ENCODE results near the gene PACSIN2.

Gene PACSIN2

DNA sequence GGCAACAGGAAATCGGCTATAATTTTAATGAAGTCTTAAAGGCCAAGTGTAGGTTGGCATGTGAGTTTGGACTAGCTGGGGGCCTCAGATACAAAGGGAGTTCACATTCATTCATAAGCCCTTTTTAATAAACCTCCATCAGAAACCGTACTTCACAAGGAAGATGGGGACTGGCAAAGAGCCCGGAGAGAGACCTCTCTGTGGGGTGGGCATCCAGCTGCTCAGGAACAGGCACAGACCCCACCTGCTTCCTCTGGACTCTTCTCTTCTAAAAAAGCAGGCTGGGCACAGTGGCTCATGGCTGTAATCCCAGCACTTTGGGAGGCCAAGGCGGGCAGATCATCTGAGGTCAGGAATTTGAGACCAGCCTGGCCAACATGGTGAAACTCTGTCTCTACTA lies 154.0 kb downstream of the PACSIN2 start:
- TF ChIP-seq, protein P1, sequence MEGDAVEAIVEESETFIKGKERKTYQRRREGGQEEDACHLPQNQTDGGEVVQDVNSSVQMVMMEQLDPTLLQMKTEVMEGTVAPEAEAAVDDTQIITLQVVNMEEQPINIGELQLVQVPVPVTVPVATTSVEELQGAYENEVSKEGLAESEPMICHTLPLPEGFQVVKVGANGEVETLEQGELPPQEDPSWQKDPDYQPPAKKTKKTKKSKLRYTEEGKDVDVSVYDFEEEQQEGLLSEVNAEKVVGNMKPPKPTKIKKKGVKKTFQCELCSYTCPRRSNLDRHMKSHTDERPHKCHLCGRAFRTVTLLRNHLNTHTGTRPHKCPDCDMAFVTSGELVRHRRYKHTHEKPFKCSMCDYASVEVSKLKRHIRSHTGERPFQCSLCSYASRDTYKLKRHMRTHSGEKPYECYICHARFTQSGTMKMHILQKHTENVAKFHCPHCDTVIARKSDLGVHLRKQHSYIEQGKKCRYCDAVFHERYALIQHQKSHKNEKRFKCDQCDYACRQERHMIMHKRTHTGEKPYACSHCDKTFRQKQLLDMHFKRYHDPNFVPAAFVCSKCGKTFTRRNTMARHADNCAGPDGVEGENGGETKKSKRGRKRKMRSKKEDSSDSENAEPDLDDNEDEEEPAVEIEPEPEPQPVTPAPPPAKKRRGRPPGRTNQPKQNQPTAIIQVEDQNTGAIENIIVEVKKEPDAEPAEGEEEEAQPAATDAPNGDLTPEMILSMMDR (IDR thresholded peaks at IDR 0.05; ENCODE audit: low read depth, low read length) = no peak

DNA sequence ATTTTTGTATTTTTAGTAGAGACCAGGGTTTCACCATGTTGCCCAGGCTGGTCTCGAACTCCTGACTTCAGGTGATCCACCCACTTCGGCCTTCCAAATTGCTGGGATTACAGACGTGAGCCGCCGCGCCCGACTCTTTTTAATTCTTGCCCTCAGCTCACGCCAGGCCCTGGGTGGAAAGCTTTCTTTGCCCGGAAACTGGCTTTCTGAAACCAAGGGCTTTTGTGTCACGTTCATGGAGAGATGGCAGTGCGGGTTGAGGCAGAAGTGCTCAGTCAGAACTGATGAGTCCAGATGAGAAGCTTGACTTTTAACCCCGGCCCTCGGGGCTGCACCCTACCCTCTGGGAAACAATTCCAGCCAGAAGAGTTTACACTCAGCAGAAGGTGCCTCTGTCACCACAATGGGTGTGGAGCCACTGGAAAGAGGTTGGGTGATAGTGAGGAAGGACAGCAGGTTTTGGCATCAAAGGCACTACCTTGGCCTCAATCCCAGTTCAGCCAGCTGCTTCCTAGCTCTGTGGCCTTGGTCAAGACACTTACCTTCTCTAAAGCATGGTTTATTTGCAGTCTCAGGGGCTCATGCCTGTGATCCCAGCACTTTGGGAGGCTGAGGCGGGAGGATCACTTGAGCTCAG lies 157.0 kb downstream of the PACSIN2 start:
- TF ChIP-seq, protein P1 (IDR thresholded peaks at IDR 0.05; ENCODE audit: low read depth, low read length) = no peak
- H3K4me3 ChIP-seq (ENCODE audit: low read depth, low read length) = no peak overlapping the region

More for the DNA sequence above, 154.0 kb downstream of the PACSIN2 start:
- H3K4me3 ChIP-seq (ENCODE audit: low read depth, low read length) = no peak overlapping the region

DNA sequence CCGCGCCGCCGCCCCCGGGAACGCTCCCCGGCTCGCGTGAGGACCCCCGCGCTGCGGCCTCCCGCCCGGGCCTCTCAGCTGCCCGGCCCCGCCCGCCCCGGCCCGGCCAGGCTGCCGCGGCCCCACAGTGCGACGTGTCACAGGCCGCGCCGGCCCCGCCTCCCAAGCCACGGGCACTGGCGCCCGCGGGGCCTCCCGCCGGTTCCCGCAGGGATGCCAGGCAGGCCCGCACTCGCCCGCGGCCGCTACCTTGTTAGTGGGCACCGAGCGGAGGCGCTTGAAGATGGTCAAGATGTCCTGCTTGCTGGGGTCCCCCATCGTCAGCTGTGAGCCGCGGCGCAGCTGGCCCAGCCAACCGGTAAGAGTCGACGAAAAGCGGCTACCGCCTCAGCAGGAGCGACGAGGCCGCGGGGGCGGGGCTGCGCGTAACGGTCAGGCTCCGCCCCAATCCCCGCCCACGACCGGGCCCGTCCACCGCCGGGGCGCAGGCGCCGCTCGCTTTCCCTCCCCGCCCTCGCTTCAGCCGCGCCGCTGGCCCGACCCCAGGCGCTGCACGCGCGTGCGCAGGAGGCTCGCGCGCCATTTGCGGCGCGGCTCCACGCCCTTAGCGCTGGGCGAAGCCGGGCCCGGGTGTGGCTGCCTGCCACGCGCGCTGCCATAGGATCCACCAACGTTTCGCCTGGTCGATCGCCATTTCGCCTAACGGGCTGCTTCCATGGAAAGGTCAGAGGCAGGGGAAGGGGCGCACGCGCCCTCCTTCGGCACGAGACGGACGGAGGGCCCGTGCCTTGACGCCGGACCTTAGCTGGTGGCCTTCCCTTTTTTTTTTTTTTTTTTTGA lies 157.9 kb downstream of the PACSIN2 start, which contains the start of gene ARFGAP3:
Gene ARFGAP3, minus strand, starts transcription at position 409 of the 840 bp plus-strand sequence. Its CDS starts 91 bp downstream, at position 318.
- H3K4me3 ChIP-seq (ENCODE audit: low read depth, low read length) = peak within 1 kb of the TSS; percentile 94
- TF ChIP-seq, protein P1 (IDR thresholded peaks at IDR 0.05; ENCODE audit: low read depth, low read length) = no peak

DNA sequence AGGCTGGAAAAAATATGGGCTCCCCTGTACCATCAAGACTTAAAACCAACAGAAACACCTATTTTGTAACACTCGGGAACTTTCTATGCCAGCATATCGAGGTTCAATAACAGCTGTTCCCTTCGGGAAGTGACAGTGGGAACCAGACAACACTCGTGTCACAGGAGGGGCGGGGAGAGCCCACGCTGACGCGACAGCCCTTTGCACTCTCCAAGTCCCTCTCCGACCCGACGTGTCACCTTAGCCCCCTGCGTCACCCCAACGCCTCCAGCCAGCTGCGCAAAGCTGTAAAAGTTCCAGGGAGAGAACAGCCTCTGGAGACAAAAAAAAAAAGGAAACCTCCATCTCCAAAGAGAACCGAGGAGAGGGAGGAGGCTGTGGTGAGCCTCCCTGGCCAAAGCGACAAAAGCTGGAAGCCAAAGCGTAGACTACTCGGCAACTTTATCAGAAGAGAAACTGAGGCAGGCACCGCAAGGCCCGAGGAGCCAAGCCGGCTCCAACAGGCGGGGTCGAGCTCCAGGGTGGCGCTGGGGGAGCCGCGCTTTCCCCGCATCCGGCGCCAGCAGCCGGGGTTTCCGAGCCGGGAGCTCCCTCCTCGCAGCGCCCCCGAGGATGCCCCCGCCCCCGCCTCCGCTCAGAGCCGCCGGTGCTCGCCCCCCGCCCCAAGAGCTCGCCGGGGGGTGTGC lies 158.6 kb downstream of the PACSIN2 start:
- TF ChIP-seq, protein P1 (IDR thresholded peaks at IDR 0.05; ENCODE audit: low read depth, low read length) = no peak
- peak overlapping the region; percentile 94 for H3K4me3 ChIP-seq (ENCODE audit: low read depth, low read length)

DNA sequence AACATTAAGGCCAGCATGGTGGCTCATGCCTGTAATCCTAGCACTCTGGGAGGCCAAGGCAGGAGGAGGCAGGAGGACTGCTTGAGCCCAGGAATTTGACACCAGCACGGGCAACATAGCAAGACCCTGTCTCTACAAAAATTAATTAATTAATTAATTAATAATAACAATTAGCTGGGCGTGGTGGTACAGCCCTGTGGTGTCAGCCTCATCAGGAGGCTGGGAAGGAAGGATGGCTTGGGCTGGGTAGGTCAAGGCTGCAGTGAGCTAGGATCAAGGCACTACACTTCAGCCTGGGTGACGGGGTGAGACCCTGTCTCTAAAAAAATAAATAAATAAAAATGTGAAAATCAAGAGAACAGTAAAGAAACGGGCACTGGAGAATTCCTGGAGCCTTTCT lies 159.2 kb downstream of the PACSIN2 start:
- TF ChIP-seq, protein P1 (IDR thresholded peaks at IDR 0.05; ENCODE audit: low read depth, low read length) = no peak
- H3K4me3 ChIP-seq (ENCODE audit: low read depth, low read length) = peak overlapping the region; percentile 94

DNA sequence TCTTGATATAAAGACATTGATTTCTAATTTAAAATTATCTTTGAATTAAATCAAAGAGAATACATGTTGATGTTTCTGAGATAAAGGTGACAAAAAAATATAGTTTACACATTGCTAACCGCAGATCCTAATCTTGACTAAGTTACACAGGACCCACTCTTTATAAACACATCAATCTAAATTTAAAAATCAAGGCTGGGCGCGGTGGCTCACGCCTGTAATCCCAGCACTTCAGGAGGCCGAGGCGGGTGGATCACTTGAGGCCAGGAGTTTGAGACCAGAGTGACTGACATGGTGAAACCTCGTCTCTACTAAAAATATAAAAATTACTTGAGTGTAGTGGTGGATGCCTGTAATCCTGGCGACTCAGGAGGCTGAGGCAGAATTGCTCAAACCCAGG lies 159.7 kb downstream of the PACSIN2 start:
- H3K4me3 ChIP-seq (ENCODE audit: low read depth, low read length) = peak overlapping the region; percentile 94
- TF ChIP-seq, protein P1 (IDR thresholded peaks at IDR 0.05; ENCODE audit: low read depth, low read length) = no peak

All from WI38 (cell line).